Measurements from ENCODE around the gene GRK3.
"Not testable (repeated sequence)": the region's sequence is repeated elsewhere in the genome, so short reads cannot be mapped to it uniquely, and the experiment has no call there.

The GRK3 gene

GRCh38 chr22:25562966-25563760 is 1.3 kb upstream of the GRK3 start:
- not testable (repeated sequence) for H3K36me3 Mint-ChIP-seq, H3K9me3 Mint-ChIP-seq, H3K27me3 Mint-ChIP-seq
- Mint-ChIP-seq H3K4me3 (peak overlapping the region; percentile 83), H3K4me1 (peaks cover 37% of the 10 kb centered on the region), H3K27ac (peak overlapping the region; percentile 6)

GRCh38 chr22:25563761-25564319 is 635 bp upstream of the GRK3 start:
- no peaks in the 10 kb centered on the region for H3K36me3 Mint-ChIP-seq
- peaks cover 10% of the 10 kb centered on the region for H3K27me3 Mint-ChIP-seq
- no peaks in the 10 kb centered on the region for H3K9me3 Mint-ChIP-seq
- peaks cover 37% of the 10 kb centered on the region for H3K4me1 Mint-ChIP-seq
- H3K27ac Mint-ChIP-seq: peak overlapping the region; percentile 48
- H3K4me3 Mint-ChIP-seq: peak overlapping the region; percentile 83

GRCh38 chr22:25564979-25565677 is 653 bp downstream of the GRK3 start:
- Mint-ChIP-seq H3K4me3 (peak overlapping the region; percentile 95), H3K4me1 (peaks cover 37% of the 10 kb centered on the region), H3K36me3 (no peaks in the 10 kb centered on the region), H3K27me3 (peaks cover 12% of the 10 kb centered on the region), H3K27ac (peak overlapping the region; percentile 92), H3K9me3 (no peaks in the 10 kb centered on the region)

- Mint-ChIP-seq H3K4me1 (peaks cover 37% of the 10 kb centered on the region), H3K36me3 (no peaks in the 10 kb centered on the region), H3K4me3 (peak overlapping the region; percentile 95), H3K27me3 (peaks cover 12% of the 10 kb centered on the region), H3K9me3 (no peaks in the 10 kb centered on the region), H3K27ac (no peak overlapping the region)
Measured at GRCh38 chr22:25566186-25566897, 1.9 kb downstream of the GRK3 start.

- H3K27ac Mint-ChIP-seq: no peak overlapping the region
- H3K27me3 Mint-ChIP-seq: peaks cover 12% of the 10 kb centered on the region
- H3K36me3 Mint-ChIP-seq: no peaks in the 10 kb centered on the region
- no peaks in the 10 kb centered on the region for H3K9me3 Mint-ChIP-seq
- no peak overlapping the region for H3K4me3 Mint-ChIP-seq
- H3K4me1 Mint-ChIP-seq: peaks cover 31% of the 10 kb centered on the region
Measured at GRCh38 chr22:25566898-25567235, 2.4 kb downstream of the GRK3 start.

GRCh38 chr22:25567251-25567675 is 2.8 kb downstream of the GRK3 start:
- H3K4me3 Mint-ChIP-seq: no peak overlapping the region
- H3K9me3 Mint-ChIP-seq: no peaks in the 10 kb centered on the region
- H3K36me3 Mint-ChIP-seq: no peaks in the 10 kb centered on the region
- H3K27me3 Mint-ChIP-seq: peaks cover 12% of the 10 kb centered on the region
- H3K4me1 Mint-ChIP-seq: peaks cover 30% of the 10 kb centered on the region
- no peak overlapping the region for H3K27ac Mint-ChIP-seq

GRCh38 chr22:25568066-25568465 is 3.6 kb downstream of the GRK3 start:
- not testable (repeated sequence) for H3K36me3 Mint-ChIP-seq, H3K4me3 Mint-ChIP-seq, H3K9me3 Mint-ChIP-seq, H3K27ac Mint-ChIP-seq
- H3K4me1 Mint-ChIP-seq: peaks cover 25% of the 10 kb centered on the region
- H3K27me3 Mint-ChIP-seq: peaks cover 15% of the 10 kb centered on the region

- peaks cover 15% of the 10 kb centered on the region for H3K27me3 Mint-ChIP-seq
- H3K9me3 Mint-ChIP-seq: peaks cover 4% of the 10 kb centered on the region
- H3K4me1 Mint-ChIP-seq: peaks cover 14% of the 10 kb centered on the region
- peaks cover 2% of the 10 kb centered on the region for H3K36me3 Mint-ChIP-seq
- H3K4me3 Mint-ChIP-seq: no peak overlapping the region
- H3K27ac Mint-ChIP-seq: no peak overlapping the region
Measured at GRCh38 chr22:25569361-25569760, 4.9 kb downstream of the GRK3 start.

- Mint-ChIP-seq H3K27ac (no peak overlapping the region), H3K4me3 (no peak overlapping the region), H3K27me3 (peaks cover 15% of the 10 kb centered on the region), H3K9me3 (peaks cover 4% of the 10 kb centered on the region), H3K36me3 (peaks cover 2% of the 10 kb centered on the region), H3K4me1 (peaks cover 14% of the 10 kb centered on the region)
Measured at GRCh38 chr22:25569983-25570382, 5.5 kb downstream of the GRK3 start.

- Mint-ChIP-seq H3K27me3 (peaks cover 13% of the 10 kb centered on the region), H3K36me3 (peaks cover 2% of the 10 kb centered on the region), H3K4me1 (peaks cover 12% of the 10 kb centered on the region), H3K27ac (no peak overlapping the region), H3K9me3 (peaks cover 4% of the 10 kb centered on the region), H3K4me3 (no peak overlapping the region)
Measured at GRCh38 chr22:25570486-25570885, 6.0 kb downstream of the GRK3 start.

GRCh38 chr22:25571969-25572707 is 7.7 kb downstream of the GRK3 start:
- H3K27me3 Mint-ChIP-seq, H3K4me3 Mint-ChIP-seq, H3K4me1 Mint-ChIP-seq, H3K9me3 Mint-ChIP-seq, H3K27ac Mint-ChIP-seq, H3K36me3 Mint-ChIP-seq: not testable (repeated sequence)

- H3K36me3 Mint-ChIP-seq: peaks cover 2% of the 10 kb centered on the region
- H3K27me3 Mint-ChIP-seq: peaks cover 5% of the 10 kb centered on the region
- H3K4me1 Mint-ChIP-seq: no peaks in the 10 kb centered on the region
- peaks cover 4% of the 10 kb centered on the region for H3K9me3 Mint-ChIP-seq
- no peak overlapping the region for H3K27ac Mint-ChIP-seq
- H3K4me3 Mint-ChIP-seq: no peak overlapping the region
Measured at GRCh38 chr22:25572708-25573171, 8.3 kb downstream of the GRK3 start.

GRCh38 chr22:25573841-25574240 is 9.4 kb downstream of the GRK3 start:
- H3K4me3 Mint-ChIP-seq: no peak overlapping the region
- no peaks in the 10 kb centered on the region for H3K4me1 Mint-ChIP-seq
- H3K36me3 Mint-ChIP-seq: peaks cover 2% of the 10 kb centered on the region
- peaks cover 4% of the 10 kb centered on the region for H3K9me3 Mint-ChIP-seq
- peaks cover 5% of the 10 kb centered on the region for H3K27me3 Mint-ChIP-seq
- H3K27ac Mint-ChIP-seq: no peak overlapping the region

GRCh38 chr22:25574736-25575135 is 10.3 kb downstream of the GRK3 start:
- peaks cover 3% of the 10 kb centered on the region for H3K27me3 Mint-ChIP-seq
- H3K27ac Mint-ChIP-seq: no peak overlapping the region
- no peaks in the 10 kb centered on the region for H3K4me1 Mint-ChIP-seq
- no peak overlapping the region for H3K4me3 Mint-ChIP-seq
- H3K36me3 Mint-ChIP-seq: peaks cover 2% of the 10 kb centered on the region
- H3K9me3 Mint-ChIP-seq: peaks cover 4% of the 10 kb centered on the region

All from activated naive CD4-positive, alpha-beta T cell treated with anti-CD3 and anti-CD28 coated beads, Interleukin-2, amount 50 U/mL, for 24 hours (primary cell).